Activated CD4-positive, alpha-beta memory T cell treated with anti-CD3 and anti-CD28 coated beads, Interleukin-2, amount 10 ng/mL, durations not matched to agents 7 days and 5 days (primary cell): ENCODE measurements around the gene NTN1. TPM values are rescaled to one million over a fixed set of nuclear protein-coding genes. Genes with fewer than 3 reads are reported as not detected.

Experiments used
- CTCF ChIA-PET: fragments of 350-600 bp; sonication (Branson Sonifier 250); formaldehyde crosslinking; loops from one replicate; lab custom pipeline; 2021; ENCODE audit warnings: antibody characterized with exemption, inconsistent platforms; lab: Charles Lee
- POLR2A ChIA-PET: fragments of 350-600 bp; sonication (Branson Sonifier 250); formaldehyde crosslinking; loops from one replicate; lab custom pipeline; 2021; ENCODE audit warnings: antibody characterized with exemption; lab: Charles Lee
- DNase-seq: peaks from one replicate; pipeline ENCODE4 v3.0.0-alpha.2; 2020
- H3K27ac Mint-ChIP-seq: one replicate; pipeline ENCODE4 v1.8.0; 2021; ENCODE audit warnings: mild to moderate bottlenecking, mixed read lengths
- H3K27me3 Mint-ChIP-seq: one replicate; pipeline ENCODE4 v1.8.0; 2021; ENCODE audit warnings: mixed read lengths
- H3K36me3 Mint-ChIP-seq: one replicate; pipeline ENCODE4 v1.8.0; 2021; ENCODE audit warnings: low read depth, mixed read lengths
- H3K4me1 Mint-ChIP-seq: one replicate; pipeline ENCODE4 v1.8.0; 2021; ENCODE audit warnings: mixed read lengths
- H3K4me3 Mint-ChIP-seq: one replicate; pipeline ENCODE4 v1.8.0; 2021; ENCODE audit warnings: mild to moderate bottlenecking, mixed read lengths
- H3K9me3 Mint-ChIP-seq: one replicate; pipeline ENCODE4 v1.8.0; 2021; ENCODE audit warnings: mixed read lengths
- total RNA-seq, 2 experiments: library from RNA; stranded (reverse); gene quantifications; one replicate each; pipeline ENCODE4 v1.2.3, GENCODE V29; 2021

NTN1 gene
- total RNA-seq, 2 experiments from 2014 or later = not detected

DNA sequence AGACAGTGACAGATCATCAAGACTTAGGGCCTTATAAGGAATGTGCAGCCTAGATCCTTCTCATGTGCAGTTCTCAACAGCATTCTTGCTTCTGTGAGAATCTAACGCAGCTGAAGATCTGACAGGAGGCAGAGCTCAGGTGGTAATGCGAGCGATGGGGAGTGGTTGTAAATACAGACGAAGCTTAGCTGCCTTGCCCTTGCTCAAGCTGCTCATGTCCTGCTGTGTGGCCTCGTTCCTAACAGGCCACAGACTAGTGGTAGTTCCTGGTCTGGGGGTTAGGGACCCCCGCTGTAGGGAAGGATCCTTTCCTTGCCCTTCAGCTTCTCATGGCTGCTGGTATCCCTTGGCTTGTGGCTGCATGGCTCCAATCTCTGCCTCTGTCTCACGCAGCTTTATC lies 10.3 kb upstream of the NTN1 start:
- POLR2A ChIA-PET = no interaction called here
- no peaks in the 10 kb centered on the region for H3K36me3 Mint-ChIP-seq
- no peak for DNase-seq
- H3K27me3 Mint-ChIP-seq = peaks cover 47% of the 10 kb centered on the region
- H3K9me3 Mint-ChIP-seq = no peaks in the 10 kb centered on the region
- no peaks in the 10 kb centered on the region for H3K4me1 Mint-ChIP-seq
- CTCF ChIA-PET = interaction anchor here (0.6 kb wide), 1 partner anchor 385 kb away, joined by 4 read pairs; no protein-coding TSS in a partner anchor
- H3K4me3 Mint-ChIP-seq = no peak overlapping the region
- no peak overlapping the region for H3K27ac Mint-ChIP-seq

DNA sequence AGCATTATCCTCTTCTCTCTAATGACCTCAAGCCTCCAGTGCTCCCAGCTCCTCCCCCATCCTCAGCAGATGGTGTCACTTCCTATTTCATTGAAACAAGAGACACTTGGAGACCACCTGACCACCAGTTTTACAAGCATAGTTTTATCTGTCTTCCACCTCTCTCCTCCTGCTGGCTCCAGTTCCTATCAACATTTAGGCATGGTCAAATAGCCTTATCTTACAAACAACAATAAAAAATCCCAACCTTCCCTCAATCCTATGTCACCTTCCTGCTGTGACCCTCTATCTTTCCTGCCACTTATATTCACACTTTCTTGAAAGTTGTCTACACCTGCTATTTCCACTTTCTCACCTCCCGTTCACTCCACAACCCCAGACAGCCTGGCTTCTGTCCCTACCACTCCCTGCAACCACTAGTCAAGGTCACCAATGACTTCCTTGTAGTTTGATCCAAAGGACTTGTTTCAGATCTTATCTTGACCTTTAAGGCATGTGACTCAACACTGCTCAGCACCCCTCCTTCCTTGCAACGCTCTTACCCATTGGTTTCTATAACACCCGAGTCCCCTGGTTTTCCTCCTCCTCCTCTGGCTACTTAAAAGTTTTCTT lies 4.3 kb upstream of the NTN1 start:
- POLR2A ChIA-PET = no interaction called here
- H3K9me3 Mint-ChIP-seq = no peaks in the 10 kb centered on the region
- H3K4me1 Mint-ChIP-seq = no peaks in the 10 kb centered on the region
- H3K27ac Mint-ChIP-seq = no peak overlapping the region
- peaks cover 42% of the 10 kb centered on the region for H3K27me3 Mint-ChIP-seq
- H3K4me3 Mint-ChIP-seq = no peak overlapping the region
- DNase-seq = no peak
- no peaks in the 10 kb centered on the region for H3K36me3 Mint-ChIP-seq
- CTCF ChIA-PET = no interaction called here

DNA sequence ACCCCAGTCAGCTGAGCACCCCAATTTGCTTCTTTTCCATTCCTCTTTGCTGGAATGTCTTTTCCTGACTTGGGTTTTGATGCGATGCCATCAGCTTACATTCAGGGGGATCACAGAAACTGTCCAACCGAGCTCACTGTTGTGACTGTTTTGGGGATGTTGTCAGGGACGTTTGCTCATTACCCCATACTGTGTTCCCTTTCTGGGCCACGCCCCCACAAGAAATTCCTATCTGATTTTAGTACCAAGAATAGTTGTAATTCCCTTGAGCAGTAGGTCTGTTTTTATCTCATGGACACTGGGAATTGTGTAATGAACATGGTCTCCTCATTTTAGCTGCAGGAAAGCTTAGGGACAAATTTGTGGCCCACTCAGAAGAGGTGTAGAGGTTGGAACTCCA lies 2.6 kb upstream of the NTN1 start:
- no peak overlapping the region for H3K27ac Mint-ChIP-seq

DNA sequence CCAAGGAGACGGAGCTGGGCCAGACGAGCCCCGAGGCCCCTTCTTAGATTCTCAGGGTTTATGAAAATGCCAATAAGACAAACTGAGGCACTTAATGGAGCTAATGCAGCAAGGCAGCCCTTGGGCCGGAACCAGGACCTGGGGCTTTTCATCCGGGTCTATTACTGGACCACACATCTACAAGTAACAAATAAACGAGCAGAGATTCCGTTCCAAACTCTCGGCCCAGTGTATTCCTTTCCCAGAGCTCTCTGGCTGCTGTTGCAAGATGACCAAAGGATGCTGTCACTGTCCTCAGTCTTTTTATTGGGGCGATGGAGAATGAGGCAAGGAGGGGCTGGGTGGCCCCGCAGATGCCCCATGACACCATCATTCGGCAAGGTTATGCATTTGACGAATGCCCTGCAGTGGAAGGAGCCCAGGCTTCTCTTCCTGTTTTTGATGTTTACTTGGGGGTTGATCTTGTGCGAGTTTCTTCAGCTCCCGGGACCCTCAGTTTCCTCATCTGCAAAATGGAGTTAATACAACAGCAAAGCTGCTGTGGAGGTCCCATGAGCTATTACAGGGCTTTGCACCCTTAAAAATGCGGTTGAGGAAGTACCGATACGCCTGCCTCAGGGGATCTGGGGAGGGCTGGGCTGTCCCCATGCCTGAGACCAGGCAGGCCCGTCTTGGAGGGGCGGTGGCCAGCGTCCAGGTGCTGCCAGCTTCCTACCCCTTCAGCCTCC lies 1.1 kb upstream of the NTN1 start:
- no peak for DNase-seq
- Mint-ChIP-seq H3K27ac (no peak overlapping the region), H3K4me3 (peak overlapping the region; percentile 26), H3K27me3 (peaks cover 52% of the 10 kb centered on the region), H3K4me1 (peaks cover 4% of the 10 kb centered on the region), H3K9me3 (no peaks in the 10 kb centered on the region), H3K36me3 (peaks cover 3% of the 10 kb centered on the region)
- ChIA-PET POLR2A (no interaction called here), CTCF (interaction anchor here (1.4 kb wide), 1 partner anchor 22 kb away, joined by 5 read pairs; no protein-coding TSS in a partner anchor)

More for the DNA sequence above, 2.6 kb upstream of the NTN1 start:
- H3K27me3 Mint-ChIP-seq = peaks cover 42% of the 10 kb centered on the region
- H3K4me1 Mint-ChIP-seq = peaks cover 4% of the 10 kb centered on the region
- H3K9me3 Mint-ChIP-seq = no peaks in the 10 kb centered on the region
- no peak overlapping the region for H3K4me3 Mint-ChIP-seq
- DNase-seq = no peak
- CTCF ChIA-PET = no interaction called here
- peaks cover 3% of the 10 kb centered on the region for H3K36me3 Mint-ChIP-seq
- POLR2A ChIA-PET = no interaction called here

DNA sequence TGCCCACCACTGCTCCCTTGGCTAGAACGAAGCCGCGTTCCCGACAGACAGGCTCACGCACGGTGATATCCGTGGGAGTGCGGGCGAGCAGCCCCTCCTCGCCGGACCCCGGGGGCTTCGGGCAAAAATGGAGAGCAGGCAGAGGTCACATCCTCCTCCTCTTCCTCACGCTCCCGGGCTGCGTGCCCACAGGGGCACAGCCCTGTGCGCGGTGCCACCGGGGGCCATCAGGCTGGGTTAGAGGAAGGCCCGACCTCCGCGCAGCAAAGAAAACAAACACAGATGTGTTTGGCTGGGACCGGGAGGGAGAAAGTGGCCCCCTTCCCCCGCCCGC lies 519 bp upstream of the NTN1 start:
- no peak for DNase-seq
- H3K4me1 Mint-ChIP-seq = peaks cover 4% of the 10 kb centered on the region
- ChIA-PET CTCF (interaction anchor here (1.4 kb wide), 1 partner anchor 23 kb away, joined by 5 read pairs; no protein-coding TSS in a partner anchor), POLR2A (no interaction called here)
- H3K27ac Mint-ChIP-seq = no peak overlapping the region
- H3K9me3 Mint-ChIP-seq = no peaks in the 10 kb centered on the region
- H3K36me3 Mint-ChIP-seq = peaks cover 3% of the 10 kb centered on the region
- peak overlapping the region; percentile 26 for H3K4me3 Mint-ChIP-seq
- peaks cover 52% of the 10 kb centered on the region for H3K27me3 Mint-ChIP-seq

DNA sequence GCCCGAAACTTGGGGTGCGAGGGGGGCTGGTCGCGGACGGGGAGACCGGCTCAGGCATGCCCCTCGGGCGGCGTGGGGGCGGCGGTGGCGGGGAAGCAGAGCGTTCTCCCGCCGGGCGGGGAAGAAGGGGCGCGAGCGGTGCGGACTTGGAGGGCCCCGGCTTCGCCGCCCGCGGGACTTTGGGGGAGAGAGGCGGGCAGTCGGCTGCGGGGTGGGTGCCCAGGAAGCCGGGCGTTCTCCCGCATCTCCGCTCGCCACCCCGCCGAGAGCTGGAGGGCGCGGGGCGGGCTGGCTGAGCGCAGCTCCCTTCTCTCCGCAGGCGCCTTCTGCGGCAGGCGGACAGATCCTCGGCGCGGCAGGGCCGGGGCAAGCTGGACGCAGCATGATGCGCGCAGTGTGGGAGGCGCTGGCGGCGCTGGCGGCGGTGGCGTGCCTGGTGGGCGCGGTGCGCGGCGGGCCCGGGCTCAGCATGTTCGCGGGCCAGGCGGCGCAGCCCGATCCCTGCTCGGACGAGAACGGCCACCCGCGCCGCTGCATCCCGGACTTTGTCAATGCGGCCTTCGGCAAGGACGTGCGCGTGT lies 772 bp downstream of the NTN1 start:
- H3K36me3 Mint-ChIP-seq = peaks cover 3% of the 10 kb centered on the region
- peaks cover 4% of the 10 kb centered on the region for H3K4me1 Mint-ChIP-seq
- H3K27ac Mint-ChIP-seq = no peak overlapping the region
- H3K9me3 Mint-ChIP-seq = no peaks in the 10 kb centered on the region
- POLR2A ChIA-PET = no interaction called here
- CTCF ChIA-PET = interaction anchor here (0.6 kb wide), 1 partner anchor 431 kb away, joined by 3 read pairs; no protein-coding TSS in a partner anchor
- DNase-seq = no peak
- peaks cover 62% of the 10 kb centered on the region for H3K27me3 Mint-ChIP-seq
- peak overlapping the region; percentile 74 for H3K4me3 Mint-ChIP-seq

DNA sequence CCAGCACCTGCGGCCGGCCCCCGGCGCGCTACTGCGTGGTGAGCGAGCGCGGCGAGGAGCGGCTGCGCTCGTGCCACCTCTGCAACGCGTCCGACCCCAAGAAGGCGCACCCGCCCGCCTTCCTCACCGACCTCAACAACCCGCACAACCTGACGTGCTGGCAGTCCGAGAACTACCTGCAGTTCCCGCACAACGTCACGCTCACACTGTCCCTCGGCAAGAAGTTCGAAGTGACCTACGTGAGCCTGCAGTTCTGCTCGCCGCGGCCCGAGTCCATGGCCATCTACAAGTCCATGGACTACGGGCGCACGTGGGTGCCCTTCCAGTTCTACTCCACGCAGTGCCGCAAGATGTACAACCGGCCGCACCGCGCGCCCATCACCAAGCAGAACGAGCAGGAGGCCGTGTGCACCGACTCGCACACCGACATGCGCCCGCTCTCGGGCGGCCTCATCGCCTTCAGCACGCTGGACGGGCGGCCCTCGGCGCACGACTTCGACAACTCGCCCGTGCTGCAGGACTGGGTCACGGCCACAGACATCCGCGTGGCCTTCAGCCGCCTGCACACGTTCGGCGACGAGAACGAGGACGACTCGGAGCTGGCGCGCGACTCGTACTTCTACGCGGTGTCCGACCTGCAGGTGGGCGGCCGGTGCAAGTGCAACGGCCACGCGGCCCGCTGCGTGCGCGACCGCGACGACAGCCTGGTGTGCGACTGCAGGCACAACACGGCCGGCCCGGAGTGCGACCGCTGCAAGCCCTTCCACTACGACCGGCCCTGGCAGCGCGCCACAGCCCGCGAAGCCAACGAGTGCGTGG lies 1.5 kb downstream of the NTN1 start:
- Mint-ChIP-seq H3K9me3 (no peaks in the 10 kb centered on the region), H3K4me1 (peaks cover 4% of the 10 kb centered on the region), H3K4me3 (peak overlapping the region; percentile 74), H3K27ac (peak overlapping the region; percentile 44), H3K27me3 (peaks cover 64% of the 10 kb centered on the region), H3K36me3 (peaks cover 3% of the 10 kb centered on the region)
- CTCF ChIA-PET = no interaction called here
- POLR2A ChIA-PET = no interaction called here
- no peak for DNase-seq

DNA sequence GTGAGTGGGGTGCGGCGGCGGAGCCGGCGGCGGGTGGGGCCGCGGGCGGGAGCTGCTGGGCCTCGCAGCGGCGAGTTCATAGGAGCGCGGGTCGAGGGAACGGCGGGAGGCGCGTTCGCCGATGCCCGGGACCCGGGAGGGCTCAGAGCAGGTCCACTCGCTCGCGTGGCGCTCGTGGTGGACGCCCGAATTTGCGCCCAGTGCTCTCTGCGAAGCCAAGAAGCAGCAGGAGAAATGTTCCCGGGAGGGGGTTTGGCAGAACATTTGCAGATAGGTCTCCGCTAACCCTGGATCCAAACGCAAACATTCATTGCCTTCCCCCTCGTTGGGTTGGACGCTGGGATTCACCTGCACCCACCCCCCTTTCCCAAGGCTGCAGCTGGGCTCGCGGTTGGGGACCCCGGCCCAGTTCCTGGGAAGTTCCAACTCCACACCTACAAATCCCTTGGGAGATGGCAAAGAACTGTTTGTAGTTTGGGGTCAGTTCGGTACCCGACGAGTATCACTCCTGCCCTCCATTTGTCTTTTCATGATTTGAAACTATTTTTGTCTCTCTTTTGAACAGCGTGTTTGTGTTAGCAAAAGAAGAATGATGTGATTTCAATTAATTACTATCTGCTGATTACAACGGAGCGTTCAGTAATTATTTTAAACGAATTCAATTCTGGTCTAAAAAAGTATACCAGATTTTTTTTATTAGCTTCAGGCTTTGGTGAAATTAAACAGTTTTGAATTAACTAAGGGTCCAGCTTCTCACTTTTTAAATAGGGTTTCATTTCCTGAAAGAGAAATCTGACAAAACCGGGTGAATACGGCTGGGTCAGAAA lies 2.3 kb downstream of the NTN1 start:
- Mint-ChIP-seq H3K27ac (no peak overlapping the region), H3K4me3 (peak overlapping the region; percentile 27), H3K27me3 (peaks cover 63% of the 10 kb centered on the region), H3K9me3 (no peaks in the 10 kb centered on the region), H3K4me1 (peaks cover 4% of the 10 kb centered on the region), H3K36me3 (peaks cover 3% of the 10 kb centered on the region)
- POLR2A ChIA-PET = interaction anchor here (0.8 kb wide), 1 partner anchor 259 kb away, joined by 3 read pairs; no protein-coding TSS in a partner anchor
- CTCF ChIA-PET = no interaction called here
- no peak for DNase-seq

DNA sequence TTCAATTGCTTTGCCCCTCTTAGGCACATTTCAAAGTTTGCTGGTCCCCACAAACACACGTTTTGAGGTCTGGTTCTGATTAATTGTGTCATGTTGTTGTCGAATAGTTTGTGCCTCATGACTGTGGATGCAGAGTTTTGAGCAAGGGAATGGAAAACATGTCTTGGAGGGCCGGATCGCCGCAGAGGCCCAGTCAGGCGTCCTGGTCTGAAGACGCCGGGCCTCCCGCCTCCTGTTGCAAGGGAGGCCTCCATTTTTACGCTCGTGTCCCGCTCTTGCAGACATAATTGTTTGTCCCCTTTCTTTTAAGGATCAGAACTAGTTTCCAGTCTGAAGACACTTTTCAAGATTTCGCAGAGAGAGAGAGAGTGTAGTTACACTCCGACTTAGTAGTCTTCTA lies 3.2 kb downstream of the NTN1 start:
- Mint-ChIP-seq H3K27me3 (peaks cover 61% of the 10 kb centered on the region), H3K27ac (no peak overlapping the region)

DNA sequence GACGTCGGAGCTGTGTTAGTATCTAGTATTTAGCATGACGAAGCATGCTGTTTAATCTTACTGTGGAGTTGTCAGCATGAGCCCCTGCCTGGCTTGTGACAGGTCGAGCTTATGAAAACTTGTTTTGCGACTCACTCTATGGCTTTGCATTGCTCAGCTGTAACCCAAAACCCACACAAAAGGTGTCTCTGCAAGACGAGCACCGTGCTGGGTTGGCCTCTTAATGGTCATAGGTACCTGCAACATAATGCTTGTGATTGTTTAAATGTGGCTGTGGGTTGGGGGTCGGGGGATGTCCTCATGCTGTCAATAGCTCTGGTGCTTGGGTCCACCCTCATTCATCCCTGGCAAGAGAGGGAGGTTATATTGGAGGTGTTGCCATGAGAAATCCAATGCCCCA lies 5.4 kb downstream of the NTN1 start:
- DNase-seq = no peak

More for the DNA sequence above, 3.2 kb downstream of the NTN1 start:
- Mint-ChIP-seq H3K4me3 (no peak overlapping the region), H3K36me3 (peaks cover 3% of the 10 kb centered on the region), H3K9me3 (no peaks in the 10 kb centered on the region), H3K4me1 (peaks cover 4% of the 10 kb centered on the region)
- ChIA-PET CTCF (no interaction called here), POLR2A (no interaction called here)
- DNase-seq = no peak

DNA sequence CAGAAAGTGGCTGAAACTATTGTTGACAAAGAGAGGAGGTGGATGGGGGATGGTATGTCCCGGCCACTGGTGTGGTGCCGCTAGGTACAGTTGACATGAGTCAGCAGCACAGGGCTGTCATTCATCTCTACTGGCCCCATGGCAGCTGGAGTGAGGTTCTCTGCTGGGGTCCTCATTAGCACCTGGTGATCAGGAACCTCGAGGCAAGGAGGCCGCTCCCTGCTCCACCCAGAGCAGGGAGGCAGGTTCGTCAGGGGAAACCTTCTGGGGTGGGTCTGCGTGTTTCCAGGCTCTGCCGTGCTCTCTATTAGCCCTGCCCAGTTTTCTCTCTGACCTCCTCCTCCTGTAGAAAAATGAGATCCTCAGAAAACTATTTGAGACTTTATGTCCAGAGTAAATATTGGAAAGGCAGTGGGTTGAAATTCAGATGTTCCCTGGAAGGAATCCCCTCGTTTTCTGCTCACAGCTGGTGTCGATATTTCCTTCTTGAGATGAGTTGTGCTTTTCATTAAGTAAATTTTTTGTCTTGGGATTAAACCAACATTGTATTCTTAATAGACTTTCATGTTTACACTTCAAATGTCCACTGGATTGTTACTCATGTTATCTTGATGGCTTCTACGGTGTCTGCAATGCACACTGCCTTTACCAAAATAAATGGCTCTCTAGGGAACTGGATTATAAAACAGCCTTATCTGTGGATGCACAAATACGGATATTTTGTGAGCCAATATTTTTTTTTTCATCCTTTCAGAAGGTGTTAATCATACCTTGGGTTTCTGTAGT lies 7.1 kb downstream of the NTN1 start:
- no peak overlapping the region for H3K27ac Mint-ChIP-seq
- CTCF ChIA-PET = interaction anchor here (1.0 to 1.1 kb wide), 2 partner anchors 14 to 243 kb away, joined by 3 read pairs; no protein-coding TSS in a partner anchor
- H3K4me3 Mint-ChIP-seq = no peak overlapping the region
- H3K9me3 Mint-ChIP-seq = no peaks in the 10 kb centered on the region
- H3K36me3 Mint-ChIP-seq = no peaks in the 10 kb centered on the region
- no peak for DNase-seq
- no peaks in the 10 kb centered on the region for H3K4me1 Mint-ChIP-seq
- peaks cover 47% of the 10 kb centered on the region for H3K27me3 Mint-ChIP-seq
- POLR2A ChIA-PET = no interaction called here

More for the DNA sequence above, 5.4 kb downstream of the NTN1 start:
- ChIA-PET CTCF (interaction anchor here (1.1 kb wide), 1 partner anchor 15 kb away, joined by 3 read pairs; no protein-coding TSS in a partner anchor), POLR2A (no interaction called here)
- Mint-ChIP-seq H3K4me3 (no peak overlapping the region), H3K4me1 (peaks cover 4% of the 10 kb centered on the region), H3K27ac (no peak overlapping the region), H3K36me3 (peaks cover 3% of the 10 kb centered on the region), H3K9me3 (no peaks in the 10 kb centered on the region), H3K27me3 (peaks cover 50% of the 10 kb centered on the region)
